ENCODE results near the gene EFNB3. TPM values are rescaled to one million over a fixed set of nuclear protein-coding genes. Genes with fewer than 3 reads are reported as not detected.

EFNB3 gene
- total and polyA plus RNA-seq, 2 of the 13 experiments (the other 11 are each of a cell fraction or from before 2014, with no cell fraction given) = 0.07 to 0.25 TPM

DNA sequence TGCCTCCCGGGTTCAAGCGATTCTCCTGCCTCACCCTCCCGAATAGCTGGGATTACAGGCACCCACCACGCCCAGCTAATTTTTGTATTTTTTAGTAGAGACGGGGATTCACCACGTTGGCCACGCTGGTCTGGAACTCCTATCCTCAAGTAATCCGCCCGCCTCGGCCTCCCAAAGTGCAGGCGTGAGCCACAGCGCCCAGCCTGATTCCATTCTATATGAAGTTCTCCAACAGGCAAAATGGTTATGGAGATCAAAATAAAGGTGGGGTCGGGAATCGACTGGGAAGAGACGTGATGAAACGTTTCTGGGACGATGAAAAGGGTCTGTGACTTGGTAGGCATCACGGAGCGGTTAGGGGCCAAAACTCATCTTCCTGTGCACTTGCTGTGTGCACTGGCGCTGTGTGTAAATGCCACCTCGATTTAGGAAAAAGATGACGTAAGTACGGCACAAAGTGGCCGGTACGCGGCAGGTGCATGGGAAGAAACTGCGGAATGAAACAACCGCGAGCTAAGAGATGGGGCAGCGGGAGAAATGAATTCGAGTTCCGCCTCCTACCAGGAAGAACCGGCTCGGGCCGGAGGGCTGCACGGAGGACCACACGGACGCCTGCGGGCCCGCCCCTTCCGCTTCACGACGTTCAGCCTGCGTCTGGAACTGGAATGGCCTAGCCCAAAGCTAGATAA, 19.3 kb upstream of the EFNB3 start:
- ChIA-PET POLR2A (interaction anchor here (0.7 to 5.5 kb wide), 29 partner anchors 13 to 1350 kb away, joined by 3 to 89 read pairs (median 7); partner anchors contain the start of genes ATP1B2, BORCS6, CD68 and CYB5D1), CTCF (ENCODE audit: low intra/inter-chr PET ratio, low total read pairs) (no interaction called here)
- peaks cover 53% of the 10 kb centered on the region for H3K79me2 ChIP-seq (ENCODE audit: insufficient read depth, low read length)
- peak overlapping the region; percentile 93 to 98 (median 95) for H3K4me3 ChIP-seq (replicated peaks in 1 of 3; ENCODE audit: insufficient read depth in 1 of 3, low read depth in 2 of 3, low read length in 3 of 3)
- H3K36me3 ChIP-seq (replicated peaks in 1 of 2; ENCODE audit: control insufficient read depth in 1 of 2, insufficient read depth in 2 of 2, low read length in 2 of 2) = no peaks in the 10 kb centered on the region; a peak in 1 of 5 replicates
- H3K4me2 ChIP-seq (ENCODE audit: low read depth, low read length) = peak overlapping the region; percentile 76
- in situ Hi-C loops (cut with HindIII; ENCODE audit: extremely low pct_ligation_motif_present, low pct_unique_long_range_greater_than_20kb) = loop anchor here (5.0 kb wide), 2 partner anchors 53 to 98 kb away; partner anchors contain the start of gene SHBG
- peak; percentile 74 for ATAC-seq
- intact Hi-C loops (cut with micrococcal nuclease; ENCODE audit: unreplicated experiment) = loop anchor here (5.0 kb wide), 2 partner anchors 53 to 113 kb away; partner anchors contain the start of gene SHBG
- WGBS (ENCODE audit: low lambda C conversion rate) = 3% methylated on average over 36 of the region's 44 CpGs
- no peak overlapping the region for H2AFZ ChIP-seq (ENCODE audit: low read length)
- no TSS peak for BruUV-seq (replicated peaks)
- peaks cover 33% of the 10 kb centered on the region for H3K4me1 ChIP-seq (ENCODE audit: insufficient read depth, low read length)
- H3K9ac ChIP-seq (ENCODE audit: insufficient read depth, low read depth, low read length) = peak overlapping the region; percentile 97
- peak; percentile 51 for FAIRE-seq
- DNase-seq (ENCODE audit: low spot score) = peak; percentile 86
- no peaks in the 10 kb centered on the region for H3K9me3 ChIP-seq (ENCODE audit: low read length)
- H3K27me3 ChIP-seq (ENCODE audit: control insufficient read depth in 1 of 2, insufficient read depth in 2 of 2, low read length in 2 of 2) = no peaks in the 10 kb centered on the region; a peak in 1 of 5 replicates
- H4K20me1 ChIP-seq (ENCODE audit: insufficient read depth, low read length) = no peaks in the 10 kb centered on the region; the same call in 1 of the 2 replicates
- peak overlapping the region; percentile 95 for H3K27ac ChIP-seq (ENCODE audit: extremely low read length, insufficient read depth, low read length)
- TF ChIP-seq FOXP1 (IDR thresholded peaks at IDR 0.05) = no peak
- TF ChIP-seq FOXP1 (CRISPR knock-in tag; IDR thresholded peaks at IDR 0.05) = 0 out of 2 replicates have a peak, but pooled peaks have one; percentile 9
- TF ChIP-seq KLF16 (CRISPR knock-in tag; IDR thresholded peaks at IDR 0.05) = peak in 1 of 2 experiments; percentile 63; a peak in 1 of 4 replicates
- TF ChIP-seq ATRX (CRISPR knock-in tag; IDR thresholded peaks at IDR 0.05; ENCODE audit: borderline replicate concordance) = no peak
- no peak for TF ChIP-seq ZNF557 (CRISPR knock-in tag; IDR thresholded peaks at IDR 0.05)
- no peak for TF ChIP-seq CBX5 (CRISPR knock-in tag; IDR thresholded peaks at IDR 0.05; ENCODE audit: borderline replicate concordance)
- TF ChIP-seq AHR (CRISPR knock-in tag; IDR thresholded peaks at IDR 0.05) = no peak
- no peak for TF ChIP-seq MAZ (IDR thresholded peaks at IDR 0.05; ENCODE audit: borderline replicate concordance, low read depth, low read length)
- 0 out of 2 replicates have a peak, but pooled peaks have one; percentile 41 for TF ChIP-seq MAZ (CRISPR knock-in tag; IDR thresholded peaks at IDR 0.05; ENCODE audit: low read depth)
- no peak for TF ChIP-seq CEBPZ (IDR thresholded peaks at IDR 0.05; ENCODE audit: low read length)
- peak; percentile 49 for TF ChIP-seq ZEB1 (IDR thresholded peaks at IDR 0.05; ENCODE audit: insufficient replicate concordance, low read depth)
- TF ChIP-seq SP5 (CRISPR knock-in tag; IDR thresholded peaks at IDR 0.05; ENCODE audit: borderline replicate concordance, low read depth) = peak; percentile 80
- peak; percentile 54 for TF ChIP-seq SP4 (CRISPR knock-in tag; IDR thresholded peaks at IDR 0.05)
- TF ChIP-seq RAD21 (CRISPR knock-in tag; IDR thresholded peaks at IDR 0.05) = 0 out of 2 replicates have a peak, but pooled peaks have one; percentile 9
- TF ChIP-seq SMAD9 (CRISPR knock-in tag; IDR thresholded peaks at IDR 0.05) = no peak
- TF ChIP-seq ZNF547 (CRISPR knock-in tag; IDR thresholded peaks at IDR 0.05) = no peak
- TF ChIP-seq MZF1 (CRISPR knock-in tag; IDR thresholded peaks at IDR 0.05; ENCODE audit: borderline replicate concordance) = no peak
- TF ChIP-seq ZNF562 (CRISPR knock-in tag; IDR thresholded peaks at IDR 0.05; ENCODE audit: borderline replicate concordance) = no peak
- no peak for TF ChIP-seq IRF2 (CRISPR knock-in tag; IDR thresholded peaks at IDR 0.05)
- TF ChIP-seq CSRNP2 (CRISPR knock-in tag; conservative IDR thresholded peaks at IDR 0.05; ENCODE audit: low read depth) = no peak

Measured in HepG2 (cell line).